H1 (cell line): ENCODE results near the gene HNRNPAB.

Source experiments
- BCL11A ChIP-seq, 2 experiments: IDR thresholded peaks; one replicate each; pipeline ENCODE4 v1.6.1; 2011; ENCODE audit warnings: low read depth in 2 of 2, low read length in 2 of 2, mild to moderate bottlenecking in 2 of 2
- POLR2A ChIP-seq, 2 experiments: IDR thresholded peaks; 1 replicate in 1 of 2; 2 replicates in 1 of 2; pipeline ENCODE4 v1.6.1; 2011; ENCODE audit warnings: low read depth in 2 of 2, low read length in 2 of 2, mild to moderate bottlenecking in 2 of 2; ENCODE audit errors: control extremely low read depth in 1 of 2
- RNF2 ChIP-seq: fragments of 200-900, 300-1000 bp; sonication (generic); IDR thresholded peaks from 2 replicates; pipeline ENCODE4 v1.7.1; 2016; ENCODE audit warnings: borderline replicate concordance, low read depth, mild to moderate bottlenecking, antibody characterized with exemption, low read length; ENCODE audit not compliant: poor library complexity, severe bottlenecking; ENCODE audit errors: missing control alignments
- TF ChIP-seq, protein P1 (sequence below): IDR thresholded peaks from 2 replicates; pipeline ENCODE4 v1.6.1; 2011; ENCODE audit warnings: low read length, improper control_type of control experiment

- TF ChIP-seq RNF2, result no peak
- no peak for TF ChIP-seq POLR2A (IDR thresholded peaks at IDR 0.05; ENCODE audit: control extremely low read depth in 1 of 2, low read depth in 2 of 2, low read length in 2 of 2)
- no peak for TF ChIP-seq BCL11A (IDR thresholded peaks at IDR 0.05; ENCODE audit: low read depth in 2 of 2, low read length in 2 of 2)
- TF ChIP-seq, protein P1, sequence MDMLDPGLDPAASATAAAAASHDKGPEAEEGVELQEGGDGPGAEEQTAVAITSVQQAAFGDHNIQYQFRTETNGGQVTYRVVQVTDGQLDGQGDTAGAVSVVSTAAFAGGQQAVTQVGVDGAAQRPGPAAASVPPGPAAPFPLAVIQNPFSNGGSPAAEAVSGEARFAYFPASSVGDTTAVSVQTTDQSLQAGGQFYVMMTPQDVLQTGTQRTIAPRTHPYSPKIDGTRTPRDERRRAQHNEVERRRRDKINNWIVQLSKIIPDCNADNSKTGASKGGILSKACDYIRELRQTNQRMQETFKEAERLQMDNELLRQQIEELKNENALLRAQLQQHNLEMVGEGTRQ, result no peak
Observed at GRCh38 chr5:178177569-178177968, 26.8 kb upstream of the HNRNPAB start.
